Liver (tissue), 9 donors: Measurements from ENCODE around the gene SYNPR. TPM values are rescaled to one million over a fixed set of nuclear protein-coding genes. Genes with fewer than 3 reads are reported as not detected.

Source experiments
- DNase-seq: peaks from one replicate; pipeline ENCODE4 v3.0.0-alpha.2; 2017; ENCODE audit warnings: low spot score
- H3K27ac ChIP-seq, 2 donors: one replicate each; pipeline ENCODE4 v1.7.0; 2013; ENCODE audit warnings: inconsistent platforms in 2 of 2, low read length in 2 of 2, control low read depth in 1 of 2, low read depth in 1 of 2, mild to moderate bottlenecking in 1 of 2
- H3K27me3 ChIP-seq, 4 donors: one replicate each; pipeline versions ENCODE4 v1.6.1 to v1.7.0; 2013; ENCODE audit warnings: low read length in 3 of 4, inconsistent platforms in 1 of 4, mild to moderate bottlenecking in 1 of 4, moderate library complexity in 1 of 4; ENCODE audit not compliant: control insufficient read depth in 4 of 4, insufficient read depth in 4 of 4
- H3K36me3 ChIP-seq, 4 donors: one replicate each; pipeline versions ENCODE4 v1.6.1 to v1.7.0; 2013; ENCODE audit warnings: low read length in 3 of 4, mild to moderate bottlenecking in 3 of 4, low read depth in 1 of 4, moderate library complexity in 1 of 4; ENCODE audit not compliant: control insufficient read depth in 4 of 4, insufficient read depth in 3 of 4
- H3K4me1 ChIP-seq, 4 donors: one replicate each; pipeline versions ENCODE4 v1.6.1 to v1.7.0; 2013; ENCODE audit warnings: low read length in 3 of 4, mild to moderate bottlenecking in 3 of 4, moderate library complexity in 1 of 4; ENCODE audit not compliant: control insufficient read depth in 4 of 4, insufficient read depth in 4 of 4
- H3K4me3 ChIP-seq, 3 donors: one replicate each; pipeline versions ENCODE4 v1.6.1 to v1.7.0; 2013; ENCODE audit warnings: low read length in 3 of 3, control low read depth in 1 of 3, low read depth in 1 of 3, mild to moderate bottlenecking in 1 of 3
- H3K9ac ChIP-seq, 2 donors: one replicate each; pipeline ENCODE4 v1.7.0; 2013; ENCODE audit warnings: low read length in 2 of 2, mild to moderate bottlenecking in 2 of 2, moderate library complexity in 2 of 2, control low read depth in 1 of 2, low read depth in 1 of 2
- H3K9me3 ChIP-seq, 4 donors: one replicate each; pipeline versions ENCODE4 v1.6.1 to v1.7.0; 2013; ENCODE audit warnings: low read length in 3 of 4; ENCODE audit not compliant: control insufficient read depth in 4 of 4
- ATF3 ChIP-seq: IDR thresholded peaks from 2 replicates; pipeline ENCODE4 v1.6.1; 2016; ENCODE audit warnings: antibody characterized with exemption
- CTCF ChIP-seq: fragments of 150-350 bp; IDR thresholded peaks from 2 replicates; pipeline ENCODE4 v1.5.1; 2017; ENCODE audit warnings: improper control_type of control experiment, low read depth, low read length; ENCODE audit not compliant: missing input control
- EGR1 ChIP-seq, 2 donors: IDR thresholded peaks; 2 replicates each; pipeline ENCODE4 v1.6.1; 2016 to 2018; ENCODE audit warnings: antibody characterized with exemption in 2 of 2, low read depth in 2 of 2
- FOXA1 ChIP-seq: IDR thresholded peaks from 2 replicates; pipeline ENCODE4 v1.6.1; 2016; ENCODE audit warnings: antibody characterized with exemption
- FOXA2 ChIP-seq: IDR thresholded peaks from 2 replicates; pipeline ENCODE4 v1.6.1; 2016; ENCODE audit warnings: antibody characterized with exemption
- HNF4G ChIP-seq: IDR thresholded peaks from 2 replicates; pipeline ENCODE4 v1.6.1; 2016; ENCODE audit warnings: antibody characterized with exemption
- JUND ChIP-seq, 2 donors: IDR thresholded peaks; 2 replicates each; pipeline ENCODE4 v1.6.1; 2016; ENCODE audit warnings: antibody characterized with exemption in 2 of 2
- MAX ChIP-seq: IDR thresholded peaks from 2 replicates; pipeline ENCODE4 v1.6.1; 2016; ENCODE audit warnings: antibody characterized with exemption
- NR2F2 ChIP-seq: IDR thresholded peaks from 2 replicates; pipeline ENCODE4 v1.6.1; 2016; ENCODE audit warnings: antibody characterized with exemption
- RAD21 ChIP-seq, 2 donors: IDR thresholded peaks; 2 replicates each; pipeline ENCODE4 v1.6.1; 2016; ENCODE audit warnings: antibody characterized with exemption in 2 of 2, mild to moderate bottlenecking in 2 of 2
- REST ChIP-seq: IDR thresholded peaks from 2 replicates; pipeline ENCODE4 v1.6.1; 2016; ENCODE audit warnings: antibody characterized with exemption, mild to moderate bottlenecking
- RXRA ChIP-seq, 2 donors: IDR thresholded peaks; 2 replicates each; pipeline ENCODE4 v1.6.1; 2017 to 2018; ENCODE audit warnings: antibody characterized with exemption in 2 of 2, mild to moderate bottlenecking in 1 of 2
- SP1 ChIP-seq: IDR thresholded peaks from 2 replicates; pipeline ENCODE4 v1.6.1; 2018; ENCODE audit warnings: antibody characterized with exemption, mild to moderate bottlenecking
- TAF1 ChIP-seq: conservative IDR thresholded peaks from 2 replicates; pipeline ENCODE4 v1.6.1; 2016; ENCODE audit warnings: antibody characterized with exemption, mild to moderate bottlenecking
- YY1 ChIP-seq: IDR thresholded peaks from 2 replicates; pipeline ENCODE4 v1.6.1; 2016; ENCODE audit warnings: antibody characterized with exemption, mild to moderate bottlenecking
- WGBS: extraction: QIAGEN DNeasy Blood & Tissue Kit; methylation state at CpG from one replicate; pipeline ENCODE4 v1.1.7; 2013; 5-methylcytosine and 5-hydroxymethylcytosine counted together
- polyA plus RNA-seq, 2 donors: library from polyadenylated mRNA; stranded (reverse) in 1 of 2; unstranded in 1 of 2; fragments of 200-250 nt in 1 of 2; fragments of >200 nt in 1 of 2; fragmentation: Nextera tagmentation in 1 of 2; extraction: Ambion mirVana in 1 of 2; gene quantifications; one replicate each; pipeline versions ENCODE4 v1.2.1 to v1.2.3, GENCODE V29; 2013 to 2015
- total RNA-seq, 2 donors: library from RNA; depleted of rRNA; stranded (reverse); fragments of >200 nt; gene quantifications; one replicate each; pipeline ENCODE4 v1.2.3, GENCODE V29; 2014
- donor health status: healthy.
- donor health status: healthy.
- donor health status: healthy.
- donor health status: healthy.
- donor health status: healthy.

Gene SYNPR
- total and polyA plus RNA-seq, 4 donors = not detected

GRCh38 chr3:63370094-63370493 is 92.0 kb downstream of the SYNPR start:
- no peak for DNase-seq
- WGBS = 75% methylated on average over 1 of the region's 1 CpG
- Histone ChIP-seq H3K9ac (no peak overlapping the region), H3K27me3 (peaks cover 0 to 6% (median 0%) of the 10 kb centered on the region in 4 donors), H3K4me1 (no peaks in the 10 kb centered on the region), H3K4me3 (no peak overlapping the region), H3K9me3 (no peaks in the 10 kb centered on the region), H3K27ac (no peak overlapping the region), H3K36me3 (no peaks in the 10 kb centered on the region)
- TF ChIP-seq RXRA (IDR thresholded peaks at IDR 0.05) (no peak), RAD21 (IDR thresholded peaks at IDR 0.05) (no peak)

- H3K4me1 ChIP-seq = no peaks in the 10 kb centered on the region
- no peaks in the 10 kb centered on the region for H3K9me3 ChIP-seq
- TF ChIP-seq HNF4G (no peak), RXRA (IDR thresholded peaks at IDR 0.05) (no peak), CTCF (no peak), REST (no peak)
- WGBS = 68% methylated on average over 2 of the region's 2 CpGs
- no peak for DNase-seq
- no peak overlapping the region for H3K27ac ChIP-seq
- peaks cover 0 to 4% (median 0%) of the 10 kb centered on the region in 4 donors for H3K27me3 ChIP-seq
- H3K9ac ChIP-seq = no peak overlapping the region
- H3K4me3 ChIP-seq = no peak overlapping the region
- H3K36me3 ChIP-seq = no peaks in the 10 kb centered on the region
These were observed 104.9 kb downstream of the SYNPR start for GRCh38 chr3:63383040-63383439.

- H3K36me3 ChIP-seq = no peaks in the 10 kb centered on the region
- no peaks in the 10 kb centered on the region for H3K9me3 ChIP-seq
- H3K4me1 ChIP-seq = no peaks in the 10 kb centered on the region
- H3K9ac ChIP-seq = no peak overlapping the region
- H3K27ac ChIP-seq = no peak overlapping the region
- 69% methylated on average over 3 of the region's 3 CpGs for WGBS
- no peak for DNase-seq
- peaks cover 0 to 4% (median 0%) of the 10 kb centered on the region in 4 donors for H3K27me3 ChIP-seq
- no peak overlapping the region for H3K4me3 ChIP-seq
- TF ChIP-seq ATF3 (no peak), FOXA2 (no peak), MAX (no peak), RXRA (IDR thresholded peaks at IDR 0.05) (no peak), CTCF (no peak), HNF4G (no peak), SP1 (no peak), FOXA1 (no peak), JUND (IDR thresholded peaks at IDR 0.05) (no peak), REST (no peak), YY1 (no peak), NR2F2 (no peak), RAD21 (IDR thresholded peaks at IDR 0.05) (no peak), TAF1 (no peak), EGR1 (IDR thresholded peaks at IDR 0.05; ENCODE audit: low read depth in 2 of 2) (no peak)
These were observed 106.3 kb downstream of the SYNPR start for GRCh38 chr3:63384382-63384781.
